Measurements from ENCODE around the gene MORN3. TPM values are rescaled to one million over a fixed set of nuclear protein-coding genes. Genes with fewer than 3 reads are reported as not detected.

MORN3 gene
- total RNA-seq, 6 donors from 2014 or later, result 0.69 to 5.6 (median 1.2) TPM

GRCh38 chr12:121603581-121603980 is 65.9 kb downstream of the MORN3 start:
- WGBS, 2 donors, result 91 to 96% methylated on average over 6 of the region's 6 CpGs
- no peak for DNase-seq

GRCh38 chr12:121602766-121603165 is 66.7 kb downstream of the MORN3 start:
- Histone ChIP-seq H3K36me3 (no peaks in the 10 kb centered on the region), H3K9me3 (no peaks in the 10 kb centered on the region), H3K4me1 (no peaks in the 10 kb centered on the region), H3K27ac (no peak overlapping the region), H3K4me3 (no peak overlapping the region), H3K27me3 (no peaks in the 10 kb centered on the region)
- TF ChIP-seq POLR2AphosphoS5 (IDR thresholded peaks at IDR 0.05), result no peak
- DNase-seq (no peak), ATAC-seq (ENCODE audit: low FRiP score in 2 of 2) (no peak)
- WGBS, 2 donors, result 90 to 95% methylated on average over 6 of the region's 6 CpGs

More at GRCh38 chr12:121603581-121603980, 65.9 kb downstream of the MORN3 start:
- Histone ChIP-seq H3K9me3 (no peaks in the 10 kb centered on the region), H3K27me3 (no peaks in the 10 kb centered on the region), H3K27ac (no peak overlapping the region), H3K4me3 (no peak overlapping the region), H3K36me3 (no peaks in the 10 kb centered on the region), H3K4me1 (no peaks in the 10 kb centered on the region)
- no peak for ATAC-seq (ENCODE audit: low FRiP score in 2 of 2)
- TF ChIP-seq POLR2AphosphoS5 (IDR thresholded peaks at IDR 0.05) (no peak), POLR2A (IDR thresholded peaks at IDR 0.05) (no peak), EP300 (IDR thresholded peaks at IDR 0.05) (no peak)
- TF ChIP-seq, protein P1, sequence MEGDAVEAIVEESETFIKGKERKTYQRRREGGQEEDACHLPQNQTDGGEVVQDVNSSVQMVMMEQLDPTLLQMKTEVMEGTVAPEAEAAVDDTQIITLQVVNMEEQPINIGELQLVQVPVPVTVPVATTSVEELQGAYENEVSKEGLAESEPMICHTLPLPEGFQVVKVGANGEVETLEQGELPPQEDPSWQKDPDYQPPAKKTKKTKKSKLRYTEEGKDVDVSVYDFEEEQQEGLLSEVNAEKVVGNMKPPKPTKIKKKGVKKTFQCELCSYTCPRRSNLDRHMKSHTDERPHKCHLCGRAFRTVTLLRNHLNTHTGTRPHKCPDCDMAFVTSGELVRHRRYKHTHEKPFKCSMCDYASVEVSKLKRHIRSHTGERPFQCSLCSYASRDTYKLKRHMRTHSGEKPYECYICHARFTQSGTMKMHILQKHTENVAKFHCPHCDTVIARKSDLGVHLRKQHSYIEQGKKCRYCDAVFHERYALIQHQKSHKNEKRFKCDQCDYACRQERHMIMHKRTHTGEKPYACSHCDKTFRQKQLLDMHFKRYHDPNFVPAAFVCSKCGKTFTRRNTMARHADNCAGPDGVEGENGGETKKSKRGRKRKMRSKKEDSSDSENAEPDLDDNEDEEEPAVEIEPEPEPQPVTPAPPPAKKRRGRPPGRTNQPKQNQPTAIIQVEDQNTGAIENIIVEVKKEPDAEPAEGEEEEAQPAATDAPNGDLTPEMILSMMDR (IDR thresholded peaks at IDR 0.05), result no peak

- H3K9me3 ChIP-seq, result no peaks in the 10 kb centered on the region
- H3K27me3 ChIP-seq, result no peaks in the 10 kb centered on the region
- 72 to 91% methylated on average over 6 of the region's 6 CpGs for WGBS, 2 donors
- H3K4me3 ChIP-seq, result no peak overlapping the region
- H3K27ac ChIP-seq, result no peak overlapping the region
- ATAC-seq (ENCODE audit: low FRiP score in 2 of 2) (no peak), DNase-seq (no peak)
- TF ChIP-seq POLR2A (IDR thresholded peaks at IDR 0.05), result no peak
- TF ChIP-seq POLR2AphosphoS5 (IDR thresholded peaks at IDR 0.05), result no peak
- TF ChIP-seq, protein P1 (IDR thresholded peaks at IDR 0.05), result no peak
- TF ChIP-seq EP300 (IDR thresholded peaks at IDR 0.05), result no peak
- H3K4me1 ChIP-seq, result no peaks in the 10 kb centered on the region
- no peaks in the 10 kb centered on the region for H3K36me3 ChIP-seq
These were observed 68.6 kb downstream of the MORN3 start for GRCh38 chr12:121600702-121601336.

Small RNAs within 50 kb of the gene (small RNA-seq; reads per million reads assigned to genes)
- 0 reads per million in 4 donors for gene RNU6-1004P

Other genes starting within 250 kb of the MORN3 start
- gene KDM2B, start 88.6 kb downstream of the MORN3 start, total RNA-seq, result 10 to 100 TPM; 29.5 to 81.7 (median 34.2) TPM
- 10 to 100 TPM in 5 of 6 donors, 1 to 10 TPM in 1; 7.3 to 48.2 (median 34.3) TPM for gene ORAI1, start 43.1 kb downstream of the MORN3 start, total RNA-seq
- 10 to 100 TPM in 5 of 6 donors, 1 to 10 TPM in 1; 8.9 to 23.0 (median 14.2) TPM for gene TMEM120B, start 43.1 kb upstream of the MORN3 start, total RNA-seq
- gene RHOF, start 124.0 kb upstream of the MORN3 start, total RNA-seq, result 100 to 1,000 TPM in 2 of 6 donors, 10 to 100 TPM in 4; 33.5 to 145 (median 45.5) TPM
- gene SETD1B, start 134.4 kb upstream of the MORN3 start, total RNA-seq, result 10 to 100 TPM in 5 of 6 donors, 1 to 10 TPM in 1; 9.3 to 47.1 (median 20.4) TPM
- gene HPD, start 189.2 kb upstream of the MORN3 start, total RNA-seq, result 1 to 10 TPM in 5 of 6 donors, not detected in 1; 1.1 to 7.3 (median 1.7) TPM
- gene PSMD9, start 219.1 kb upstream of the MORN3 start, total RNA-seq, result 10 to 100 TPM; 28.1 to 59.1 (median 43.6) TPM
- 10 to 100 TPM in 4 of 6 donors, 1 to 10 TPM in 2; 3.1 to 65.1 (median 12.7) TPM for gene CFAP251, start 248.9 kb upstream of the MORN3 start, total RNA-seq

Measured in upper lobe of left lung (tissue), 6 donors.